IMR-90 (cell line): ENCODE results near the gene PVALEF.
"Not testable (repeated sequence)": the region's sequence is repeated elsewhere in the genome, so short reads cannot be mapped to it uniquely, and the experiment has no call there.

Experiments
- CEBPB ChIP-seq: IDR thresholded peaks from 2 replicates; pipeline ENCODE4 v1.6.1; 2012; ENCODE audit warnings: low read depth, low read length, improper control_type of control experiment
- CHD1 ChIP-seq: IDR thresholded peaks from 2 replicates; pipeline ENCODE4 v1.6.1; 2012; ENCODE audit warnings: low read depth, low read length, improper control_type of control experiment
- CTCF ChIP-seq: conservative IDR thresholded peaks from 2 replicates; pipeline ENCODE4 v1.5.1; 2012; ENCODE audit warnings: mild to moderate bottlenecking, low read depth, low read length, improper control_type of control experiment
- ELK1 ChIP-seq: fragments of 150-350 bp; IDR thresholded peaks from 2 replicates; pipeline ENCODE4 v1.6.1; 2016; ENCODE audit warnings: low read depth, mild to moderate bottlenecking, low read length, moderate library complexity, borderline replicate concordance
- FOS ChIP-seq: fragments of 150-350 bp; IDR thresholded peaks from 2 replicates; pipeline ENCODE4 v1.6.1; 2016; ENCODE audit warnings: low read depth, low read length
- MAFK ChIP-seq: IDR thresholded peaks from 2 replicates; pipeline ENCODE4 v1.6.1; 2012; ENCODE audit warnings: low read depth, low read length, improper control_type of control experiment
- MAZ ChIP-seq: IDR thresholded peaks from 2 replicates; pipeline ENCODE4 v1.6.1; 2012; ENCODE audit warnings: low read depth, mild to moderate bottlenecking, low read length, improper control_type of control experiment, moderate library complexity, borderline replicate concordance
- POLR2A ChIP-seq: IDR thresholded peaks from 2 replicates; pipeline ENCODE4 v1.6.1; 2012; ENCODE audit warnings: mild to moderate bottlenecking, low read depth, low read length
- RAD21 ChIP-seq: IDR thresholded peaks from 2 replicates; pipeline ENCODE4 v1.6.1; 2012; ENCODE audit warnings: low read length, improper control_type of control experiment
- RFX5 ChIP-seq: IDR thresholded peaks from 2 replicates; pipeline ENCODE4 v1.8.0; 2012; ENCODE audit warnings: low read depth, mild to moderate bottlenecking, low read length, moderate library complexity
- SMC3 ChIP-seq: fragments of 150-350 bp; IDR thresholded peaks from 2 replicates; pipeline ENCODE4 v1.6.1; 2016; ENCODE audit warnings: low read depth, mild to moderate bottlenecking, antibody characterized with exemption, low read length, moderate library complexity
- USF2 ChIP-seq: fragments of 150-350 bp; IDR thresholded peaks from 2 replicates; pipeline ENCODE4 v1.6.1; 2017; ENCODE audit warnings: mild to moderate bottlenecking, antibody characterized with exemption, low read length, low read depth

- not testable (repeated sequence) for TF ChIP-seq CTCF, POLR2A, SMC3, ELK1, USF2, RAD21, CHD1, CEBPB, FOS, RFX5, MAZ, MAFK
Observed at GRCh38 chr17:81146208-81146607, 19.1 kb upstream of the PVALEF start.
